HG03139 (cell line): ENCODE measurements around the gene SEMA4C.

ENCODE experiments used
- ATAC-seq: cut with Tn5 transposase; IDR thresholded peaks from one replicate; pipeline ENCODE4 v1.9.1; 2021; ENCODE audit not compliant: unreplicated experiment

SEMA4C gene

DNA sequence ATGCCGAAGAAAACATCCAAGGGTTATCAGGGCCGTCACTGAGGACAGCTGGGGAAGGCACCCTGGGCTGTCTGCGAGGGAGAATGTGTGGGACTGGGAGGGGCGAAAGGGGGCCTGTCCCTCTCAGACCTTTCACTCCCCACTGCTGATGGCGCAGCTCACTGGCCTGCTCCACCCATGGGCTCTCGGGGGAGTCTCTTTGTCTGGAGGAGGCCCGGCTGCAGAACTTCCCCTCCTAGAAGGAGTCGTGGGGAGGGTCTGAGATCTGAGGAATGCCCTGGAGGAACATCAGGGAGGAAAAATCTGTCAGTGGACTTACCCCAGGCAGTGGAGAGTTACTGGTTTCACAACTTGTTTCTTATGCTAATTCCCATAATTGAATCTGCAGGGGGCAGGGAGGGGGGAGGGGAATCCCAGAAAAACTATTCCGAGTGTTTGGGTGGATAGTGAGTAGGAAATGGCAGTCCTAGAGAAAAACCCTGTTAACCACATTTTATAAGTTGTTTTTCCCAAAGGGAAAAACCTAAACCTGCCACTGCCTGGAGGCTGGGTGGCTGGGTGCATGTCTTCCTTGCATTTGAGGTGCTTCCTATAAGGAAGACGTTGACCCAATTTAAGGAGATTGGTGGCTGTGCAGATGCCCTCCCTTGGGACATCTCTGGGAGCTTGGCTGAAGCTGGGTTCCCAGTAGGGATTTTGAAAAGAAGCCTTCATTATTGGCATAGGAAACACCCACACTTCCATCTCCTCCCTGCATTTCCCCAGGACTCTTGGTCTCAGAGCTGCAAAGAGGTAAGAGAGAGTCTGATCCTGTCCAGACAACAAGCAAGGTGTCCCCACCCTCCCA lies 11.7 kb upstream of the SEMA4C start:
- ATAC-seq, result no peak

DNA sequence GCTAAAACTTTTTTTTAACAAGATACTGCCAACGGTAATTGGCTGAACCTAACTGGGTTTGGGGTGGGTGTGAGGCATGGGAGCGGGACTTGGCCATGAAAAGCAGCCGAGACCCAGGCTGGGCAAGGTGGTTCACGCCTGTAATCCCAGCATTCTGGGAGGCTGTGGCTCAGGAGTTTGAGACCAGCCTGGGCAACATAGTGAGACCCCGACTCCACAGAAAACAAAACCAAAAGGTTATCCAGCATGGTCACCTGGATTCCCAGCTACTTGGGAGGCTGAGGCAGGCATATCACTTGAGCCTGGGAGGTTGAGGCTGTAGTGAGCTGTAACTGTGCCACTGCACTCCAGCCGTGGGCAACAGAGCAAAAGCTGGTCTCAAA lies 11.0 kb upstream of the SEMA4C start:
- no peak for ATAC-seq

- no peak for ATAC-seq
Observed at GRCh38 chr2:96879545-96880040, 9.7 kb upstream of the SEMA4C start.

GRCh38 chr2:96878796-96879544 lies 9.1 kb upstream of the SEMA4C start:
- ATAC-seq, result no peak

DNA sequence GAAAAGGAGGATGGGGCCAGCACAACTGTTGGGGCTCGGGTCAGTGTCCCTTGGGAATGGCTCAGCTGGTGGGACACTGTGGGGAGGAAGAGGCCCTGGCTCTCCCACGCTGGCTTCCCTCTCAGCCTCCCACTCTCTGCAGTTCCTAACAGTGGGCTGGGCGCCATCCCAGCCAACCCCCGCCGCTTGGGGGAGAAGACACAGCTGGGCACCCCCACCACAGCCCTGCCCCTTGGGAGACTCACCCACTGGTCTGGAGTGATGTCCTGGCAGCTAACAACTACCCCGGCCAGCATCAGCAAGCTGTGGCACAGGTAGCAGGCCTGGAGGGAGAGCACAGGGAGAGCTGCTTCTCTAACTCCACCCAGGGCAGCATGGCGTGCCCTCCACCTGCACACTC lies 8.3 kb upstream of the SEMA4C start:
- no peak for ATAC-seq

DNA sequence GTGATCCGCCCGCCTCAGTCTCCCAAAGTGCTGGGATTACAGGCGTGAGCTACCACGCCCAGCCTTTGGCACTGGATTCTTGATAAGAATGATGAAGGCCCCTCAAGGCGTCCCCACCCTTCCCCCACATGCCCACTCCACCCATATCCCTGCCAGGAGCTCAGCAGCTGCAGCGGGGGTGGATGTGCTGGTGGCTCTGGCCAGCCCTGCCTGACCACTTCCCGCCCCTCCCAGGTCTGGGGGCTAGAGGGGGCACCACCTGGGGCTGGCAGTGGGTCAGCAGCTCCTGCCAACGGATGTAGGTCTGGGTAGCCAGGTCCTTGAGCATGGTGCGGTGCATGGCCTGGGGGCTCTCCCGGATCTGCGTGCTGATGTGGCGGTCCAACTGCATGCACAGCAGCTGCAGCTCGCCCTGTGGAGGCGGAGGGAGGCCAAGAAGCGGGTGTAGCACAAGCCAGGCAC lies 7.8 kb upstream of the SEMA4C start:
- no peak for ATAC-seq

GRCh38 chr2:96877042-96877451 lies 7.2 kb upstream of the SEMA4C start:
- no peak for ATAC-seq

DNA sequence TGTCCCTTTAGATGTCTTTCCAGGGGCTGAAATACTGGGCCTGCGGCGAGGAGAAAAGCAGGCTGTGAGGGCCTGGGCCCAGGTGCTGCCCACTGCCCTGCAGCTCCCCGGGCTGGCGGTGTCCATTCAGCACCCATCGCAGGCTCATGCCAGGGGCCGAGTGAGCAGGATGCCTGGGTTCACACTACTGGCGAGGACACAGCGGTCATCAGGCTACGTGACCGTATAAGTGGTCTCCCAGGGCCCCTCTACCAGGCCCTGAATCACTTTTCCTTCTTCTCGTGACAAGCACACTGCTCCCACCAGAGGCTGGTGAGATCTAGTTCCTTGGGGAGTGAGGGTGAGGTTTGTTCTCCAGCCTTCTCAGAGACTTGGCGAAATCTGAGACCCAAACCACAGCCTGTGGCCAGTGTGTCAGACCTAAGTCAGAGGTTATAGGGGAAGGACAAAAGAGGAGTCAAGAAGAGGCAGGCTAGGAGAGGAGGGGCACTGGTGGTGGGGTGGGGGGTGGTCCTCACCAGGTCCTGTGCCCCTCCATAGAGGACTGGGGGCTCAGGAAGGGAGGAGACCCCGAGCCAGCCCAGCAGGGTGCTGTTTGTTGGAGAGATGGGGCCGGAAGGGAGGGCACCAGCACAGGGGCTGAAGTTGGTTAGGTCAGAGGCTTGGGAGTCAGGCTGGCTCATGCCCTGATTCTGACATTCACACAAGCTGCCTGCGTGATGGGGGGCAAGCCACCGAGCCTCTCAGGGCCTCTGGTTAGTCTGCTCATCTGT lies 6.6 kb upstream of the SEMA4C start:
- ATAC-seq, result no peak

- ATAC-seq, result no peak
Observed at GRCh38 chr2:96875498-96876268, 5.8 kb upstream of the SEMA4C start.

- no peak for ATAC-seq
Observed at GRCh38 chr2:96874198-96874831, 4.4 kb upstream of the SEMA4C start.

GRCh38 chr2:96873651-96874096 lies 3.8 kb upstream of the SEMA4C start:
- no peak for ATAC-seq

DNA sequence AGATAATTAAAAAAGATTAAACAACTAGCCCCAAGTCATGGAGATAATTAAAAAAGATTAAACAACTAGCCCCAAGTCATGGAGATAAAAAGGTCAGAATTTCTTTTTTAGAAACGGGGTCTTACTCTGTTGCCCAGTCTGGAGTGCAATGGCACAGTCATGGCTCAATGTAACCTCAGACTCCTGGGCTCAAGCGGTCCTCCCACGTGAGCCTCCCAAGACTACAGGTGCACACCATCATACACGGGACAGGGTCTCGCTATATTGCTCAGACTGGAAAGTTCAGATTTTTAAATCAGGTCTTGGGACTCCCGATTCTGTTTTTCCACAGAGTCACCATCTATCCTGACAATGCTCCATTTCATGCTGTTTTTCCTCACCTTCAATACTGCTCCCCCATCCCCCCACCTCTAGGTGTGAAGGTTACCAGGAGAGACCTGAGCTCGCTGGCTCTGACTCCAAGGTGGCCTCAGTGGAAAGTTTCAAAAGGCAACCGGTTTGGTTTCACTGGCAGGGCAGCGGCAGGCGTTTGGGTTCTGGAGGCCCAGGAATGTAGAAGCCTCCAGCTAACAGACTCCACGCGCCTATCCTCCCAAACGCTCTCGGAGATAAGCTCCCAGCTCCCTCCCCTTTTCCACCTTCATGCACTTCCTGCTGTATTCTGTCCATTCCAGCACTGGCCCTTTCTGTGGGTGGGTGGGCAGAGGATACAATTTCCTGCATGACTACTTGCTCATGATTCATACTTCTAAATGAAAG lies 2.9 kb upstream of the SEMA4C start:
- no peak for ATAC-seq

- ATAC-seq, result no peak
Observed at GRCh38 chr2:96870626-96871255, 861 bp upstream of the SEMA4C start.

DNA sequence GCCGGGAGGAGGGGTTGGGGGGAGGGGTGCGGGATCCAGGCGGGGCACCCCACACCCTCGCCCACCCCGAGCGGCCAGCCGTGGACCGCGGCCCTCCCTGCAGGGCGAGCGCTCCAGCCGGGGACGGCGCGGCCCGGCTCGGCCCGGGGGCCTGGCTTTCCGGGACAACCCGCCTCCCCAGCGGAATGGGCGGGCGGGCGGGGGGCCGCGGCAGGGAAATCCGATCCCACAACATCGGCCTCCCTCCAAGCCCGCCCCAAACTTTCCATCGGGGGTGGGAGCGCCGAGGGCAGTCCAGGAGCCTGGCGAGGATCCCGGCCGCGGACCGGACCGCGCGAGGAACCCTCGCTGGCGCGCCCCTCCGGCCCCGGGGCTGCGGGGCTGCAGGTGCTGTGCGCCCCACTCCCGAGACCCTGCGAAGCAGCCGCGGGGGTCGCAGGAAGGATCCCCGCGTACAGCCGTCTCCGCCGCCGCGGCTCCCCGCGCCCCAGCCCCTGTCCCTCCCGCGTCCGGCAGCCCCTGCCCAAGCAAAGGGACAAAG lies 529 bp downstream of the SEMA4C start:
- ATAC-seq, result no peak

GRCh38 chr2:96868555-96869280 lies 1.2 kb downstream of the SEMA4C start:
- ATAC-seq, result no peak

DNA sequence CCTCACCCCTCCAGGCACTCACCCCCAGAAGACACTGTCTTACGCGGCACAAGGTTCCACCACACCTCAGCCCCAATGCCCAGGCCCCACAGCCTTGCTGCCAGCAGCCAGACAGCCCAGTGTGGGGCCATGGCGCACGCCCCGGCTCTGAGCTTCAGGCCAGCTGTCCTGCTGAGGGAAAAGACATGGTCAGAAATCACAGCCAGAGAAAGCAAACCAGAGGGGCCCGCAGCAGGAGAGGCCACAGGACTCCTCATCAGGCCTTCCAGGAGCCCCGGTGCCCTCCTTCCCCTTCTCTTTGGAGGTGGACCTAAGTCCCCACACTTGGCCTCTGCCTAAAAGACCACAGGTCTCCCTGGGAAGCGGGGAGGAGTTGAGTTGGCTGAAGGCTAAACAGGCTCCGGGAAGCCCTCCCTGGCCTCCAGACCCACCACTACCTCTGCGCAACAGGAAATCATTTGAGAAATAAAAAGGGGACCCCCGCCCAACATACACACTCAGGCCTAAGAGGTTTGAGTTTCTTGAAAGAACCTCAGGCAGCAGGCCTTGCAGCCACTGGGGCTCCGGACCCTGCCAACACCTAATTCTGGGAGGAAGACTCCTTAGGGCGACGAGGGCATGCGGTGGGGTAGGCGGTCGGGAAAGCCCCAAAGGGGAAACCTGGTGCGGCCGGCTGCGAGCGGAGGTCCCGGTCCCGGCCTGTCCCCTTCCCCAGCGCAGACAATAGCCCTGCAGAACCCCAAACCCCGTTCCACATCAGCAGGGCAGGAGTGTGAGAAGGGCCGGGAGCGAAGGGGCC lies 1.9 kb downstream of the SEMA4C start:
- no peak for ATAC-seq
